Choroid plexus epithelial cell (primary cell): Measurements from ENCODE around the gene APLNR.

Experiments used
- DNase-seq: peaks from one replicate; pipeline ENCODE4 v3.0.0-alpha.2; 2010; ENCODE audit warnings: low read depth
- H3K4me3 ChIP-seq: 2 replicates; pipeline ENCODE4 v1.5.1; 2011; ENCODE audit warnings: low read depth, mild to moderate bottlenecking, control low read depth, low read length, moderate library complexity
- CTCF ChIP-seq: conservative IDR thresholded peaks from 2 replicates; pipeline ENCODE4 v1.5.1; 2011; ENCODE audit warnings: low read depth, mild to moderate bottlenecking, control low read depth, inconsistent platforms, low read length, moderate library complexity

The APLNR gene

GRCh38 chr11:57276169-57276970 lies 39.3 kb upstream of the APLNR start:
- no peak for TF ChIP-seq CTCF
- no peak overlapping the region for H3K4me3 ChIP-seq
- no peak for DNase-seq

- no peak for DNase-seq
- TF ChIP-seq CTCF, result no peak
- H3K4me3 ChIP-seq, result no peak overlapping the region
Measured at GRCh38 chr11:57275582-57275981, 38.5 kb upstream of the APLNR start.

- TF ChIP-seq CTCF, result no peak
- peak; percentile 39 for DNase-seq
- H3K4me3 ChIP-seq, result no peak overlapping the region
Measured at GRCh38 chr11:57274904-57275498, 38.0 kb upstream of the APLNR start.

GRCh38 chr11:57273448-57274058 lies 36.5 kb upstream of the APLNR start:
- H3K4me3 ChIP-seq, result no peak overlapping the region
- no peak for DNase-seq
- no peak for TF ChIP-seq CTCF

- H3K4me3 ChIP-seq, result no peak overlapping the region
- DNase-seq, result no peak
- TF ChIP-seq CTCF, result no peak
Measured at GRCh38 chr11:57269571-57270021, 32.5 kb upstream of the APLNR start.

GRCh38 chr11:57266157-57266556 lies 29.1 kb upstream of the APLNR start:
- no peak overlapping the region for H3K4me3 ChIP-seq
- no peak for DNase-seq
- TF ChIP-seq CTCF, result no peak
